Stimulated activated CD8-positive, alpha-beta memory T cell treated with anti-CD3 and anti-CD28 coated beads, Interleukin-12 subunit alpha, Interleukin-12 subunit beta, amount 100 ng/mL, for 24 hours (primary cell): ENCODE measurements around the gene SYPL1.

ENCODE experiments used
- DNase-seq: peaks from one replicate; pipeline ENCODE4 v3.0.0-alpha.2; 2020; ENCODE audit errors: extremely low read depth

The SYPL1 gene

GRCh38 chr7:106050002-106050745, 61.9 kb downstream of the SYPL1 start:
- no peak for DNase-seq

- no peak for DNase-seq
Measured at GRCh38 chr7:106049139-106049752, 62.9 kb downstream of the SYPL1 start.

- DNase-seq = no peak
Measured at GRCh38 chr7:106048706-106049020, 63.4 kb downstream of the SYPL1 start.

GRCh38 chr7:106047818-106048705, 64.0 kb downstream of the SYPL1 start:
- DNase-seq = no peak

GRCh38 chr7:106047184-106047583, 64.9 kb downstream of the SYPL1 start:
- DNase-seq = no peak

GRCh38 chr7:106045586-106045985, 66.5 kb downstream of the SYPL1 start:
- no peak for DNase-seq

GRCh38 chr7:106045139-106045538, 67.0 kb downstream of the SYPL1 start:
- no peak for DNase-seq

GRCh38 chr7:106042196-106042611, 69.9 kb downstream of the SYPL1 start:
- DNase-seq = no peak

GRCh38 chr7:106041140-106041717, 70.9 kb downstream of the SYPL1 start:
- DNase-seq = no peak
